ENCODE data around the gene PUDP.

Gene PUDP

GRCh38 chrX:7146703-7147412 lies 1.1 kb downstream of the PUDP start:
- no peak for TF ChIP-seq CTCF (IDR thresholded peaks at IDR 0.05; ENCODE audit: low read depth, low read length)
- no peak for DNase-seq (ENCODE audit: extremely low read depth, low read depth)

GRCh38 chrX:7146020-7146702 lies 1.8 kb downstream of the PUDP start:
- no peak for DNase-seq (ENCODE audit: extremely low read depth, low read depth)

GRCh38 chrX:7145454-7145853 lies 2.5 kb downstream of the PUDP start:
- no peak for TF ChIP-seq CTCF (IDR thresholded peaks at IDR 0.05; ENCODE audit: low read depth, low read length)
- no peak for DNase-seq (ENCODE audit: extremely low read depth, low read depth)

More at GRCh38 chrX:7146020-7146702, 1.8 kb downstream of the PUDP start:
- TF ChIP-seq CTCF (IDR thresholded peaks at IDR 0.05; ENCODE audit: low read depth, low read length), result no peak

GRCh38 chrX:7143941-7144525 lies 3.9 kb downstream of the PUDP start:
- no peak for TF ChIP-seq CTCF (IDR thresholded peaks at IDR 0.05; ENCODE audit: low read depth, low read length)
- no peak for DNase-seq (ENCODE audit: extremely low read depth, low read depth)

GRCh38 chrX:7143076-7143475 lies 4.9 kb downstream of the PUDP start:
- TF ChIP-seq CTCF (IDR thresholded peaks at IDR 0.05; ENCODE audit: low read depth, low read length), result no peak
- no peak for DNase-seq (ENCODE audit: extremely low read depth, low read depth)

GRCh38 chrX:7139202-7140081 lies 8.5 kb downstream of the PUDP start:
- DNase-seq (ENCODE audit: extremely low read depth, low read depth), result no peak
- no peak for TF ChIP-seq CTCF (IDR thresholded peaks at IDR 0.05; ENCODE audit: low read depth, low read length)

All from AG09319 (cell line).